Measurements from ENCODE around the gene MRPL39.
A peak's percentile ranks its signal among the peaks of the same experiment; 100 is the strongest.

The MRPL39 gene

DNA sequence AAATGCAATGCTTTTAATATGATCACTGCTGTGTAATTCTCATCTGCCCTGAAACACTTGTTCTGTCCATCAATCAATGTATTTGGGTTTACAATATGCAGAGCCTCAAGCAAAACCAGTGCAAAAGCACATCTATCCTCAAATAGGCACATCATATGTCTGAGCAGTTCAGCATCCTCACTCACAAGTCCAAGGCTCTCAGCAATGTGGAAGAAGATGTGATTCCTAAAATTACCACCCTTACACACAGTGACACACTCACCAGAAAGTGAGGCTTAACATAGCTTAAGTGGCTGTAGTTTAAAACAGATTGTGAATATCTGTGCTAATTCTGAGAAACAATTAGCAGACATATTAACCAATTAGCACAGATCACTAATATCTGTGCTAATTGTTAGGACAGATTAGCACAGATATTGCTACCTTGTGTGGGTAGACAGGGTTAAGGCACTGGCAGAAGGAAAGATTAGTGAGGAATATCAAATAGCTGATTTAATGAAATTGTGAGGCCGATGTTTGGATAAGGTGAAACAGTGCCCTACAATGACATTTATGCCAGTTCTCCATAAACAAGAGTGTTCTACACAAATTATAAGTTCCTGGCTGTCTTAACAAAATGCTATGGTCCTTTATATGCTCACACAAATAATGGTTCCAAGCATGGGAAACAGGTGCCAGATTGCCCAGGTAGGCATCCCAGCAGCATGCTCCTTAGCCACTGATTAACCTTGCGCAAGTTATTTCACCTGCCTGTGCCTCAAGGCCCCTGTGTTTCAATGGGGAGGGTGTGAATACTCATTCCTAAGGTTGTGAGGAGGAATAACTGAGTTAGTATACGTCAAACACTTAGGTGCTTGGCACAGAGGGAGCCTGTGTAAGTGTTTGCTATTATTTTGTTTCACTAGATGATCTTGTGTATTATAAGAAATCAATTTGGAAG, 41.7 kb downstream of the MRPL39 start:
- TF ChIP-seq, protein P1, sequence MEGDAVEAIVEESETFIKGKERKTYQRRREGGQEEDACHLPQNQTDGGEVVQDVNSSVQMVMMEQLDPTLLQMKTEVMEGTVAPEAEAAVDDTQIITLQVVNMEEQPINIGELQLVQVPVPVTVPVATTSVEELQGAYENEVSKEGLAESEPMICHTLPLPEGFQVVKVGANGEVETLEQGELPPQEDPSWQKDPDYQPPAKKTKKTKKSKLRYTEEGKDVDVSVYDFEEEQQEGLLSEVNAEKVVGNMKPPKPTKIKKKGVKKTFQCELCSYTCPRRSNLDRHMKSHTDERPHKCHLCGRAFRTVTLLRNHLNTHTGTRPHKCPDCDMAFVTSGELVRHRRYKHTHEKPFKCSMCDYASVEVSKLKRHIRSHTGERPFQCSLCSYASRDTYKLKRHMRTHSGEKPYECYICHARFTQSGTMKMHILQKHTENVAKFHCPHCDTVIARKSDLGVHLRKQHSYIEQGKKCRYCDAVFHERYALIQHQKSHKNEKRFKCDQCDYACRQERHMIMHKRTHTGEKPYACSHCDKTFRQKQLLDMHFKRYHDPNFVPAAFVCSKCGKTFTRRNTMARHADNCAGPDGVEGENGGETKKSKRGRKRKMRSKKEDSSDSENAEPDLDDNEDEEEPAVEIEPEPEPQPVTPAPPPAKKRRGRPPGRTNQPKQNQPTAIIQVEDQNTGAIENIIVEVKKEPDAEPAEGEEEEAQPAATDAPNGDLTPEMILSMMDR (IDR thresholded peaks at IDR 0.05), result no peak
- intact Hi-C loops (cut with DNase I; ENCODE audit: low total_unique reads), result no loop called here
- Histone ChIP-seq H3K27ac (no peak overlapping the region), H3K4me1 (peaks cover 0 to 11% (median 6%) of the 10 kb centered on the region in 4 donors), H3K27me3 (no peaks in the 10 kb centered on the region), H3K4me3 (no peak overlapping the region), H3K9me3 (no peaks in the 10 kb centered on the region), H3K36me3 (peaks cover 0 to 13% (median 0%) of the 10 kb centered on the region in 3 donors)
- DNase-seq, result no peak

DNA sequence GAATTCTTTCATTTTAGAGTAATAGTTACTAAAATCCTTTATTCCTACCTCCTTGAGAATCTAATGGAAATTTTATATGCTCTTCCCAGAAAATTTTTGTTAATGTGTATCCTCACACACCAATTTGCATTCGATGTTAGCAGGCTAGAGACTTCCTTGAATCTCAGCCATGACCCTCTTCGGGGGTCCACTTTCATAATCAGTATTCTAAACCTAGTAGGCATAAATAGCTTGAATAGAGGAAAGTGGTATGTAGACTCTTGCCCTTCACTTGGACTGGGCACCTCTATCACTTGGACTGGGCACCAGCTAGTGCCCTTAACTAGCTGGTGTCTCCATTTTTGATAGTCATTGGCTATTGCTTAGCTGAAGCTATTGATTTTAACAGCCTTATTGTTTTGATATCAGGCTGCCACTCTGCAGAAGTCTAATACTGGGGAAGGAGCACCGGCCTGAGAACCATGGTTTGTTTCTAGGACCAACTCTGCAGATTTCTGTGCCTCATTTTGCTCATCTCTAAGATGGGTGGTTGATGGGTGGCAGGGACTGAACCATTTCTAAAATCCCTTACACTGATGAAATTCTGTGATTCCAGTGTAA, 42.8 kb downstream of the MRPL39 start:
- intact Hi-C loops (cut with DNase I; ENCODE audit: low total_unique reads), result no loop called here
- TF ChIP-seq, protein P1 (IDR thresholded peaks at IDR 0.05), result no peak
- Histone ChIP-seq H3K27me3 (no peaks in the 10 kb centered on the region), H3K4me3 (no peak overlapping the region), H3K36me3 (peaks cover 0 to 13% (median 0%) of the 10 kb centered on the region in 3 donors), H3K9me3 (no peaks in the 10 kb centered on the region), H3K4me1 (peaks cover 0 to 15% (median 6%) of the 10 kb centered on the region in 4 donors), H3K27ac (no peak overlapping the region)
- DNase-seq, result no peak

- H3K27ac ChIP-seq, result no peak overlapping the region
- no peaks in the 10 kb centered on the region for H3K27me3 ChIP-seq
- intact Hi-C loops (cut with DNase I; ENCODE audit: low total_unique reads), result no loop called here
- H3K4me3 ChIP-seq, result no peak overlapping the region
- peaks cover 0 to 13% (median 0%) of the 10 kb centered on the region in 3 donors for H3K36me3 ChIP-seq
- DNase-seq, result no peak
- H3K4me1 ChIP-seq, result peaks cover 0 to 15% (median 6%) of the 10 kb centered on the region in 4 donors
- TF ChIP-seq, protein P1 (IDR thresholded peaks at IDR 0.05), result no peak
- no peaks in the 10 kb centered on the region for H3K9me3 ChIP-seq
Measured at GRCh38 chr21:25563361-25564116, 43.7 kb downstream of the MRPL39 start.

- Histone ChIP-seq H3K4me1 (peaks cover 0 to 15% (median 6%) of the 10 kb centered on the region in 4 donors), H3K4me3 (peak overlapping the region; percentile 57 to 58), H3K27ac (peak overlapping the region; percentile 64 to 75), H3K27me3 (no peaks in the 10 kb centered on the region), H3K9me3 (no peaks in the 10 kb centered on the region), H3K36me3 (peaks cover 0 to 13% (median 0%) of the 10 kb centered on the region in 3 donors)
- intact Hi-C loops (cut with DNase I; ENCODE audit: low total_unique reads), result no loop called here
- DNase-seq, result no peak
- TF ChIP-seq, protein P1 (IDR thresholded peaks at IDR 0.05), result no peak
Measured at GRCh38 chr21:25562660-25563059, 44.6 kb downstream of the MRPL39 start.

Measured in tibial artery (tissue), 4 donors.